C4-2B (cell line): ENCODE data around the gene APP.

ENCODE experiments used
- CTCF ChIP-seq: fragments of 450-650 bp; conservative IDR thresholded peaks from 2 replicates; pipeline ENCODE4 v1.5.1; 2017; ENCODE audit warnings: mild to moderate bottlenecking
- ZFX ChIP-seq: fragments of 450-650 bp; IDR thresholded peaks from 2 replicates; pipeline ENCODE4 v1.6.1; 2017

DNA sequence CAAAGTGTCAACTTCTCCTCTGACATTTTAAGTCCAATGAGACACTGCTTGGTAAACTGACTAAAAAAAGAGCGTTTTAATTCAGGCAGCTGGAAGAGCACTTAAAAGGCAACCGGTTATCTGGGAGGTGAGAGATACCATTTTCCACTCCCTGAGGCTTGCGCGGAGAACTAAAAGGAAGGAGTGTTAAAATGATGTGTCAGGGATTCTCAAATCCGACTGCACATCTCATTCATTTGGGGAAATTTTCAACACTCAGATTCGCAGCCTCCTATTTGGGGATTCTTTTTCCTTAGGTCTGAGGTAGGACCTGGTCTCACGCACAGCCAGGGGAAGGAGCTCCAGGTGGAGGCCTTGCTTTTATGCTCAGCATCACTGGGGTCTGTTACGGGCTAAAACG, 281.9 kb downstream of the APP start:
- TF ChIP-seq CTCF (no peak), ZFX (no peak)
